B cell (primary cell): ENCODE measurements around the gene CUEDC2.

Experiments
- CTCF ChIP-seq: fragments of 200-600 bp; IDR thresholded peaks from one replicate; pipeline ENCODE4 v1.8.0; 2022; ENCODE audit warnings: antibody characterized with exemption, mild to moderate bottlenecking
- EZH2 ChIP-seq: IDR thresholded peaks from 2 replicates; pipeline ENCODE4 v1.6.1; 2012; ENCODE audit warnings: borderline replicate concordance, low read depth, mild to moderate bottlenecking, moderate library complexity, low read length; ENCODE audit not compliant: insufficient read depth, poor library complexity, severe bottlenecking

GRCh38 chr10:102379383-102379782, 53.0 kb downstream of the CUEDC2 start:
- TF ChIP-seq CTCF (no peak), EZH2 (no peak)
